HepG2 (cell line): ENCODE results near the gene CAPS. TPM values are rescaled to one million over a fixed set of nuclear protein-coding genes. Genes with fewer than 3 reads are reported as not detected.

Experiments
- FOXC1 ChIP-seq: sonication (generic); formaldehyde crosslinking; IDR thresholded peaks from 2 replicates; pipeline ENCODE4 v1.8.0; 2022; ENCODE audit warnings: mild to moderate bottlenecking, missing genetic modification reagents, borderline replicate concordance
- GABPA ChIP-seq, 2 experiments: IDR thresholded peaks; 2 replicates each; pipeline ENCODE4 v1.6.1; 2011 to 2016; ENCODE audit warnings: low read depth in 2 of 2, low read length in 1 of 2, missing biosample characterization in 1 of 2, missing genetic modification characterization in 1 of 2
- HDAC6 ChIP-seq: fragments of 200-600 bp; sonication (generic); IDR thresholded peaks from 2 replicates; pipeline ENCODE4 v1.7.0; 2017; ENCODE audit warnings: mild to moderate bottlenecking, antibody characterized with exemption, low read length, low read depth
- ZBTB37 ChIP-seq: sonication (generic); formaldehyde crosslinking; IDR thresholded peaks from 2 replicates; pipeline ENCODE4 v1.4.0; 2020; ENCODE audit warnings: mild to moderate bottlenecking, missing genetic modification reagents
- ZUFSP ChIP-seq: sonication (generic); formaldehyde crosslinking; IDR thresholded peaks from 2 replicates; pipeline ENCODE4 v1.9.0; 2021; ENCODE audit warnings: missing genetic modification reagents, mild to moderate bottlenecking, borderline replicate concordance
- polyA plus RNA-seq, 8 experiments: library from polyadenylated mRNA; depleted of rRNA in 3 of 8; stranded (reverse) in 7 of 8; unstranded in 1 of 8; fragments of >200 nt; fragmentation: Illumina TruSeq in 4 of 8; extraction: Trizol in 4 of 8; gene quantifications; 2 replicates each; pipeline versions ENCODE4 v1.2.1 to v1.2.3, GENCODE V29; 2011 to 2016; ENCODE audit warnings: low read depth in 4 of 8, missing spikeins in 1 of 8, mixed read lengths in 1 of 8; ENCODE audit not compliant: insufficient read depth in 1 of 8
- total RNA-seq, 5 experiments: library from RNA; depleted of rRNA; stranded (reverse); fragments of >200 nt; fragmentation: Illumina TruSeq; extraction: Trizol; gene quantifications; 2 replicates each; pipeline ENCODE4 v1.2.3, GENCODE V29; 2016; ENCODE audit warnings: low read depth in 1 of 5
- TF ChIP-seq, protein P1 (sequence below): sonication (generic); formaldehyde crosslinking; IDR thresholded peaks from 2 replicates; pipeline ENCODE4 v1.4.0; 2020; ENCODE audit warnings: missing genetic modification reagents
- TF ChIP-seq, protein P2 (sequence below), 2 experiments: sonication (generic) in 1 of 2; formaldehyde crosslinking in 1 of 2; IDR thresholded peaks; 2 replicates each; pipeline versions ENCODE4 v1.6.1 to v1.9.0; 2014 to 2022; ENCODE audit warnings: antibody characterized with exemption in 1 of 2, borderline replicate concordance in 1 of 2, inconsistent platforms in 1 of 2, low read depth in 1 of 2, missing genetic modification reagents in 1 of 2
- TF ChIP-seq, protein P3 (sequence below): sonication (generic); formaldehyde crosslinking; IDR thresholded peaks from 2 replicates; pipeline ENCODE4 v1.8.0; 2022; ENCODE audit warnings: missing genetic modification reagents, mild to moderate bottlenecking, moderate library complexity, borderline replicate concordance

The CAPS gene
- total and polyA plus RNA-seq, 2 of the 13 experiments (the other 11 are each of a cell fraction or from before 2014, with no cell fraction given), result 3.1 TPM

GRCh38 chr19:5891938-5892771 is 21.9 kb upstream of the CAPS start (continued):
- TF ChIP-seq GABPA (IDR thresholded peaks at IDR 0.05; ENCODE audit: low read depth, low read length) (no peak), GABPA (CRISPR knock-in tag; IDR thresholded peaks at IDR 0.05; ENCODE audit: low read depth) (no peak), ZBTB37 (no peak), FOXC1 (CRISPR knock-in tag) (peak; percentile 78), ZUFSP (CRISPR knock-in tag) (no peak), HDAC6 (no peak)
- TF ChIP-seq, protein P1, sequence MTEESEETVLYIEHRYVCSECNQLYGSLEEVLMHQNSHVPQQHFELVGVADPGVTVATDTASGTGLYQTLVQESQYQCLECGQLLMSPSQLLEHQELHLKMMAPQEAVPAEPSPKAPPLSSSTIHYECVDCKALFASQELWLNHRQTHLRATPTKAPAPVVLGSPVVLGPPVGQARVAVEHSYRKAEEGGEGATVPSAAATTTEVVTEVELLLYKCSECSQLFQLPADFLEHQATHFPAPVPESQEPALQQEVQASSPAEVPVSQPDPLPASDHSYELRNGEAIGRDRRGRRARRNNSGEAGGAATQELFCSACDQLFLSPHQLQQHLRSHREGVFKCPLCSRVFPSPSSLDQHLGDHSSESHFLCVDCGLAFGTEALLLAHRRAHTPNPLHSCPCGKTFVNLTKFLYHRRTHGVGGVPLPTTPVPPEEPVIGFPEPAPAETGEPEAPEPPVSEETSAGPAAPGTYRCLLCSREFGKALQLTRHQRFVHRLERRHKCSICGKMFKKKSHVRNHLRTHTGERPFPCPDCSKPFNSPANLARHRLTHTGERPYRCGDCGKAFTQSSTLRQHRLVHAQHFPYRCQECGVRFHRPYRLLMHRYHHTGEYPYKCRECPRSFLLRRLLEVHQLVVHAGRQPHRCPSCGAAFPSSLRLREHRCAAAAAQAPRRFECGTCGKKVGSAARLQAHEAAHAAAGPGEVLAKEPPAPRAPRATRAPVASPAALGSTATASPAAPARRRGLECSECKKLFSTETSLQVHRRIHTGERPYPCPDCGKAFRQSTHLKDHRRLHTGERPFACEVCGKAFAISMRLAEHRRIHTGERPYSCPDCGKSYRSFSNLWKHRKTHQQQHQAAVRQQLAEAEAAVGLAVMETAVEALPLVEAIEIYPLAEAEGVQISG, result peak; percentile 50; the same call in 1 of the 2 replicates
- TF ChIP-seq, protein P2, sequence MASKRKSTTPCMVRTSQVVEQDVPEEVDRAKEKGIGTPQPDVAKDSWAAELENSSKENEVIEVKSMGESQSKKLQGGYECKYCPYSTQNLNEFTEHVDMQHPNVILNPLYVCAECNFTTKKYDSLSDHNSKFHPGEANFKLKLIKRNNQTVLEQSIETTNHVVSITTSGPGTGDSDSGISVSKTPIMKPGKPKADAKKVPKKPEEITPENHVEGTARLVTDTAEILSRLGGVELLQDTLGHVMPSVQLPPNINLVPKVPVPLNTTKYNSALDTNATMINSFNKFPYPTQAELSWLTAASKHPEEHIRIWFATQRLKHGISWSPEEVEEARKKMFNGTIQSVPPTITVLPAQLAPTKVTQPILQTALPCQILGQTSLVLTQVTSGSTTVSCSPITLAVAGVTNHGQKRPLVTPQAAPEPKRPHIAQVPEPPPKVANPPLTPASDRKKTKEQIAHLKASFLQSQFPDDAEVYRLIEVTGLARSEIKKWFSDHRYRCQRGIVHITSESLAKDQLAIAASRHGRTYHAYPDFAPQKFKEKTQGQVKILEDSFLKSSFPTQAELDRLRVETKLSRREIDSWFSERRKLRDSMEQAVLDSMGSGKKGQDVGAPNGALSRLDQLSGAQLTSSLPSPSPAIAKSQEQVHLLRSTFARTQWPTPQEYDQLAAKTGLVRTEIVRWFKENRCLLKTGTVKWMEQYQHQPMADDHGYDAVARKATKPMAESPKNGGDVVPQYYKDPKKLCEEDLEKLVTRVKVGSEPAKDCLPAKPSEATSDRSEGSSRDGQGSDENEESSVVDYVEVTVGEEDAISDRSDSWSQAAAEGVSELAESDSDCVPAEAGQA (IDR thresholded peaks at IDR 0.05; ENCODE audit: low read depth), result no peak
- TF ChIP-seq, protein P2 (CRISPR knock-in tag; IDR thresholded peaks at IDR 0.05; ENCODE audit: borderline replicate concordance), result no peak
- TF ChIP-seq, protein P3, sequence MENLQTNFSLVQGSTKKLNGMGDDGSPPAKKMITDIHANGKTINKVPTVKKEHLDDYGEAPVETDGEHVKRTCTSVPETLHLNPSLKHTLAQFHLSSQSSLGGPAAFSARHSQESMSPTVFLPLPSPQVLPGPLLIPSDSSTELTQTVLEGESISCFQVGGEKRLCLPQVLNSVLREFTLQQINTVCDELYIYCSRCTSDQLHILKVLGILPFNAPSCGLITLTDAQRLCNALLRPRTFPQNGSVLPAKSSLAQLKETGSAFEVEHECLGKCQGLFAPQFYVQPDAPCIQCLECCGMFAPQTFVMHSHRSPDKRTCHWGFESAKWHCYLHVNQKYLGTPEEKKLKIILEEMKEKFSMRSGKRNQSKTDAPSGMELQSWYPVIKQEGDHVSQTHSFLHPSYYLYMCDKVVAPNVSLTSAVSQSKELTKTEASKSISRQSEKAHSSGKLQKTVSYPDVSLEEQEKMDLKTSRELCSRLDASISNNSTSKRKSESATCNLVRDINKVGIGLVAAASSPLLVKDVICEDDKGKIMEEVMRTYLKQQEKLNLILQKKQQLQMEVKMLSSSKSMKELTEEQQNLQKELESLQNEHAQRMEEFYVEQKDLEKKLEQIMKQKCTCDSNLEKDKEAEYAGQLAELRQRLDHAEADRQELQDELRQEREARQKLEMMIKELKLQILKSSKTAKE (CRISPR knock-in tag), result no peak
